Cardiac septum (tissue), 1 donor: ENCODE results near the gene CD80. TPM values are rescaled to one million over a fixed set of nuclear protein-coding genes. Genes with fewer than 3 reads are reported as not detected.
"Not testable (repeated sequence)": the region's sequence is repeated elsewhere in the genome, so short reads cannot be mapped to it uniquely, and the experiment has no call there.

Source experiments
- DNase-seq: peaks from one replicate; pipeline ENCODE4 v3.0.0-alpha.2; 2020; ENCODE audit warnings: low spot score
- intact Hi-C: fragments of 100-400 bp; cut with DNase I; formaldehyde crosslinking; loops from one replicate; pipeline ENCODE4 v1.14.0; 2022
- total RNA-seq: library from RNA; stranded (reverse); fragmentation: NEBNext Ultra II Directional; extraction: Animal tissue kit (Norgen Biotek cat#: 25700); gene quantifications from one replicate; pipeline ENCODE4 v1.2.1, GENCODE V29; 2021
- donor health status: DM: no; HTN: no; CAD: no.

The CD80 gene
- total RNA-seq, 1 donor from 2014 or later = 0.46 TPM

DNA sequence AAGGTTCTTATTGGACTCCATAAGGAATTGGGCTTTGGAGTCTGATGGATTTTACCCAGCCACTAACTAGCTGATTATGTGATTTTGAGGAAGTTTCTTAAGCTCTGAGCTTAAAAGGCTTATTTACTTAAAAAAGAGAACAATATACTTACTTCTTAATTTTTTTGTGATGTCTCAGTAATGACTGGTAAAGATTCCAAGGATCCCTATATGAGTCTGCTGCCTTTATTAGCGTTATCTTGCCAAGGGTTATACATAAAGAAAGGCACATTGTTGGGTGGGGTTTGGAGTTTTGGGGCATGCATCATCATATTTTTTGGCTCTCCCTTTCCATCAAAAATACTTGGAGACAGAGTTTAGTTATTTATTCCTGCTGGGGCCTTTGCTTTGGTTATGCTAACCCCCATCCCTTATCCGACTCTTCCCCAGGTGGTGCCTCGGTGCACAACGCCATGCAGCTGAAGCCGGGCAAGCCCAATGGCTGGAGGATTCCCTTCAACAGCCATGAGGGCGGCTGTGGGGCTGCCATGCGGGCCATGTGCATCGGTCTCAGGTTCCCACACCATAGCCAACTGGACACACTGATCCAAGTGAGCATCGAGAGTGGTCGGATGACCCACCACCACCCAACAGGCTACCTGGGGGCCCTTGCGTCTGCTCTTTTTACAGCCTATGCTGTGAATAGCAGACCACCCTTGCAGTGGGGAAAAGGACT lies 26.6 kb upstream of the CD80 start:
- intact Hi-C loops = no loop called here
- DNase-seq = no peak

DNA sequence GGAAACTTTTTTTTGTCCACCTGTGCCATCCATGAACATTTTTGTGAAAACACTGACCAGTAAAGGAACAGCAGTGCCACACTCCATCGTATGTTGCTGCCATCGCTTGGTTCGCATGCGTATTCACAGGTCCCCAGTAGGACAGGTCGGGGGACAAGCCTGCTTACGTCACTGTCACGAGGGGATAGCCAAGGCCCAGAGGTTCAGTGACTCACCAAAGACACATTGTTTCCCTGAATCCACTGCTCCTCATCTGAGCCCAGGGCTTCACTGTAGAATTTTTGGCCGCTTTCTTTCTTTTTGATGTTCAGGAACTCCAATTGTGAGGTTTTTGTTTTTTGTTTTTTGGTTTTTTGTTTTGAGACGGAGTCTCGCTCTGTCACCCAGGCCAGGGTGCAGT lies 25.8 kb upstream of the CD80 start:
- intact Hi-C loops = no loop called here
- DNase-seq = no peak

DNA sequence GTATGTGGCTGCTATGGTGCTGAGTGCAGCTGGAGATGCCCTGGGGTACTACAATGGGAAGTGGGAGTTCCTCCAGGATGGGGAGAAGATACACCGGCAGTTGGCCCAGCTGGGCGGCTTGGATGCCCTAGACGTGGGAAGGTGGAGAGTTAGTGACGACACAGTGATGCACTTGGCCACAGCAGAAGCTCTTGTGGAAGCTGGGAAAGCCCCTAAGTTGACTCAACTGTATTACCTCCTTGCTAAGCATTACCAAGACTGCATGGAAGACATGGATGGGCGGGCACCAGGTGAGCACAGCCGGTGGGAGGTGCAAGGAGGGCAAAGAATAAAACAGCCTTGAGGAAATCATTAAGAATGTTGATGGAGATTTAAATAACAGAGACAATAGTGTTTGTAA lies 22.8 kb upstream of the CD80 start:
- intact Hi-C loops = loop anchor here (5.0 kb wide), 1 partner anchor 120 kb away; the partner anchor contains the start of gene TMEM39A
- no peak for DNase-seq

DNA sequence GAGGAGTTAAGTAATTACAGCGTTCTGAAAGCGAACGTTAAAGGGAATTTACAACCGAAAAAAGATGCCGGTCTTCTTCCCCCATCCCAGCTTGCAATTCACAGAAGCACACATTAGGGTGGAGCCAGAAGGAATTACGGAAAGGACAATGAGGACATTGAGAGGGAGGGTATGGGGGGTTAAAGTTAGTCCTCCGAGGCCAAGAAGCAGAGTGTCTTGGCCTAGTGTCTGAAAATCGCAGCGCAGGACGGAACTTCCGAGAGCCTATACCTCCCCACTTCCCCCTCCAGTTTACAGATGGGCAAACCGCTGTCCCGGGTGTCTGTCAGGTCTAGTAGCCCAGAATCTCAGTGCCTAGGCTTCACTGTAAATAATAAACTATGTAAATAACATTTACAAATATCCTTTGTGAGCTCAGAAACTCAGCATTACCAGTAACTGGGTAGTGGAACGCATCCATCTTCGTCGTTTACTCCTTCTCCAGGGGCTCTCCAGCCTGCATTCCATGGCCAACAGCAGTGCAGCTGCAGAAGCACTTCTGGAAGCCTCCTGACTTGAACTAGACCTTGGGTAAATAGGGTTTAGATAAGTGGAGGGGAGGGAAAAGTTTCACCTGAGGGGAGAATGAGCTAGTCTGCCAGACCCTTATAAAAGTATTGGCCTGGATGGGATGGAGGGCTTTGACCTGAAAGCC lies 20.8 kb upstream of the CD80 start:
- intact Hi-C loops = loop anchor here (2.0 to 5.0 kb wide), 2 partner anchors 97 to 118 kb away; partner anchors contain the start of genes COX17 and TMEM39A
- peak; percentile 80 for DNase-seq

DNA sequence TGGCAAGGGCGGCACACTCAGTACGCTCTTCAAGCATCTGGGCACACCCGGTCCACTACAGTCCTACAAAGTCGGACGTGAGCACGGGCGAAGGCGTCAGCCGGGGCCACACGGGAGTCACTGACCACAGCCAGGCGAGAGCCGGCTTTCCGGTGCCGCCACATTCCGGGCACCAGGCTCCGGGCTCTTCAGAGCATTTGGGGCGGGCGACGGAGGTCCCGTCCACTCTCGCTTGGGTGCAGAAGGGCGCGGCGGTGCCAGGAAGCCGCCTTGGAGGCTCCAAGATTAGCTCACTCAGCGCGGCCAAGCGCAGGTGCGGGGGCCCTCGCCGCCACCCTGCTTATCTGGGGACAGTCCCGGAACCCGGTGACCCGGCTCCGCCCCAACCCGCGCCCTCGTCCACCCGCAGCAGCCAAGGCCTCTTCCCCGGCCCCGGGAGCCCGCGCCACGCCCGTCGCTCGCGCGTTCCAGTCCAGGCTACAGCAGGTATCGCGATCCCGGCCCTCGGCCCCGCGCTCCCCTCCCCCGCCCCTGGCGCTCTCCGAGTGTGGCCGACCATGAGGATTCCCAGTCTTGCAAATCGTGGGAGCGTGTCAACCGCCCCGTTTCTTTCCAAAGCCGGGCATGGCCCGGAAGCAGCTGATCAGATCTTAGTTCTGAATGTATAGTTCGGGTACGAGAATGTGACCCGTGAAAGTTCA lies 20.1 kb upstream of the CD80 start, which contains the start of gene ADPRH:
ADPRH (plus strand) TSS at position 127 of the 701 bp plus-strand sequence. CDS start 2,678 bp downstream, outside the sequence.
- intact Hi-C loops = loop anchor here (2.0 to 10.0 kb wide), 3 partner anchors 55 to 117 kb away; partner anchors contain the start of genes COX17 and TMEM39A
- peak; percentile 92 for DNase-seq

DNA sequence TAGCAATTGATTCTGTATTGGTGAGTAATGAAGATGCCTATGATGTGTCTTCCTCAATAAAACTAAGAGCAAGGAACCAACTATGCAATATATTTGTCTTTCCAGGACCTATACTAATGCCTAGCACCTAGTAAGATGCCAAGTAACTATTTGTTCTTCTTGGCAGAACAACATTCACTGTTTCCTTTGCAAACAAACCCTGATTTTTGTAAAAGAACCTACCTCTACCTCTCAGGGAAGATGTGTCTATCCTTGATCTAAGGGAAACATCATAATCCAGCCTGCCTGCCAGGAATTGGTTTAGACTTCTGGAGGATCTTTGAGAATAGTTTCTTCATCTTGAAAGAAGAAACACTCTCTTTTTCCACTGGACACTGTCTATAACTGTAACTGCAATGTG lies 16.1 kb upstream of the CD80 start:
- intact Hi-C loops = loop anchor here (10.0 kb wide), 1 partner anchor 59 kb away; no protein-coding TSS in a partner anchor
- no peak for DNase-seq

DNA sequence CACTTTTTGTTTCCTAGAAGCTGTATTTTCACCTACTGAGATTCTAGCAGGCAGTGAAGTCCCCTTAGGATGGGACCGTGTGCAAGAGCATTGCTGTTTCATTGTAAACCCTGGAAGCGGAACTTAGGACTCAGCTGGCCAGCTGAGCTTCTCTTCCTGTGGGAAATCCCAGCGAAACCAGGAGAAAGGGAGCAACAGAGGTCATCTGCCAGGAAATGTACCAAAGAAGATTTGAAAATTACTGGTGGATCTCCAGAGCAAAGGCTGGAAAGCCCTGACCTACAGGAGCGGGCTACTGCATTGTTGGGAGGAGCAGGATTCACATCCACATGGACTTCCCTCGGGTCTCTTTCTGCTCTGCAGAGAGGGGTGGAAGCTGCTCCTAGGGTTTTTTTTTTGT lies 12.3 kb upstream of the CD80 start:
- intact Hi-C loops = loop anchor here (10.0 kb wide), 1 partner anchor 63 kb away; no protein-coding TSS in a partner anchor
- DNase-seq = no peak

DNA sequence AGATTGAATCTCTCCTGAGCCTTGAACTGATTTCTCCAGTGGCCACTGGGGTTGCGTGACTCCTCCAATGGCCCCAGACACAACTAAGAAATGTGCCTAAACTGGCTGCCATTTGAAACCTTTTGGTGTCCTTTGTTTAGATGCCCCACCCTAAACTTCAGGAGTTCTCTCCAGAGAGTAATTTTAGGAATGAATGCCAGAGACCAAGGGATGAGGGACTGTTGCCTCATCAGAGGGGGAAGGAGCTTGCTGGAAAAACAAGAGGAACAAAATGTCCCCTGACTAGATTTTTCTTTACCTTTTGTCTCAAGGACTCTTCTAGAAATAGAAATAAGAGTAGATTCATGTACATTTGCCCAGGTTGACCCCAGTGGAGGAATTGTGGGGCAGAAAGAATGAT lies 11.8 kb upstream of the CD80 start:
- DNase-seq = no peak
- intact Hi-C loops = loop anchor here (10.0 kb wide), 1 partner anchor 64 kb away; no protein-coding TSS in a partner anchor

DNA sequence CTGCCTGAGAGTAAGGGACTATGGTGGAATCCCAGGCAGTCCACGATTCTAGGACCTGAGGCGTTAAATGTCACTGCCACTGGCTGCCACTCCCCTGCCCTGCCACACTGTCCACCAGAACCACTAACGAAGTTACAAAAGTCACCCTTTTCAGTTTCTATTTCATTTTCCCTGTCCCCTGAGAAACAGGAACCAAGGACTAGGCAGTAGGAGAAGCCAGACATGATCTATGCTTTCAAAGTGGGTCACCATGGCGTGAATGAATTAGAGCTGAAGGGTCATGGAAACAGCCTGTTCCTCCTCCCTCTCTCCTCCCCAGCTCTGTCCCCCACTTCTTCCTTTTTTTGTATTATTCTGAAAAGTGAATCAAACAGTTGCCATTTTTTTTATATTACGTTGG lies 10.8 kb upstream of the CD80 start:
- intact Hi-C loops = loop anchor here (10.0 kb wide), 1 partner anchor 65 kb away; no protein-coding TSS in a partner anchor

DNA sequence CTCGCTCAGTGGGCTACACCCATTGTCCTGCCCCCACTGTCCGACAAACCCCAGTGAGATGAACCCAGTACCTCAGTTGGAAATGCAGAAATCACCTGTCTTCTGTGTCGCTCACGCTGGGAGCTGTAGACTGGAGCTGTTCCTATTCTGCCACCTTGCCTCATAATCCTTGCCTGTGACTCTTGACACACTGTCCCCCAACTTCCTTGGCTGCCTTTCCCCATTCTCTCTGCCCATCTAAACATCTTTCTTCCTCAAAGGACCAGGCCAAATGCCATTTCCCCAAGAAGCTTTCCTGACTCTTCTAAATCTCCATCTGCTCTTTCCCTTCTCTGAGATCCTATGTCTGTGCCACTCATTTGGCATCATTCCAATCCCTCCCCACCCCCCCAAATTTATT lies 9.7 kb upstream of the CD80 start:
- no peak for DNase-seq
- intact Hi-C loops = no loop called here

More for the DNA sequence above, 10.8 kb upstream of the CD80 start:
- DNase-seq = no peak

DNA sequence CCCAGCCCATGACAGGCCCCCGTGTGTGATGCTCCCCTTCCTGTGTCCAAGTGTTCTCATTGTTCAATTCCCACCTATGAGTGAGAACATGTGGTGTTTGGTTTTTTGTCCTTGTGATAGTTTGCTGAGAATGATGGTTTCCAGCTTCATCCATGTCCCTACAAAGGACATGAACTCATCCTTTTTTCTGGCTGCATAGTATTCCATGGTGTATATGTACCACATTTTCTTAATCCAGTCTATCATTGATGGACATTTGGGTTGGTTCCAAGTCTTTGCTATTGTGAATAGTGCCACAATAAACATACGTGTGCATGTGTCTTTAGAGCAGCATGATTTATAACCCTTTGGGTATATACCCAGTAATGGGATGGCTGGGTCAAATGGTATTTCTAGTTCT lies 3.9 kb upstream of the CD80 start:
- intact Hi-C loops, DNase-seq: not testable (repeated sequence)

DNA sequence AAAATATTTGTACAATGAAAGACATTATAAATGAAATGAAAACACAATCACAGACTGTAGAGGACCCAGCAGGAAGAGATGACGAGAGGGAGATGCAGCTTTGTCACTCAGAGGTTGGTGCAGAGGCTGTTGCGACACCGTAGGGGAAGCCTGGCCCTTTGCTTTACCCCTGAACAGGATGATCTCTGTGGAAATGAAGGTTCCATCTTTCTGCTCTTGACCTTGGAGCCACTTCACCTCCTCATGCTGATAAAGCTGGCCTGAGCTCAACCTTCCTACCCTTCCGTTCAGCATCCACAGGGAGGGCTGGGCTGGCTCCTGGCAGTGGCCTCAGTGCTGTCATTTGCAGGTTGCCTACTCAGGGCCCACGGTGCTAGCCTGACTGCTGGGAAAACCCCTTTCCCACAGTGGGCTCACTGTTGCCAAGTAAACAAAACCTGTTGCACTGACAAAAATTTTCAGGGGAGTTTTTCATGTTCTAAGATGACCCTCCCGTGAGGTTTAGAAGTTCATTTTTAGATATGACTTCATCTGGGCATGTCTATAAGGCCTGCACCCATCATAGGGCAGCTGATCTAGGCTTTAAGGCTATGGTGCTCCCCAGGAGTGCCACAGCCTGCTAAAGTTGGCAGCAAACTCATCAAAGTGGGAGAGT lies 3.0 kb upstream of the CD80 start:
- DNase-seq = no peak

DNA sequence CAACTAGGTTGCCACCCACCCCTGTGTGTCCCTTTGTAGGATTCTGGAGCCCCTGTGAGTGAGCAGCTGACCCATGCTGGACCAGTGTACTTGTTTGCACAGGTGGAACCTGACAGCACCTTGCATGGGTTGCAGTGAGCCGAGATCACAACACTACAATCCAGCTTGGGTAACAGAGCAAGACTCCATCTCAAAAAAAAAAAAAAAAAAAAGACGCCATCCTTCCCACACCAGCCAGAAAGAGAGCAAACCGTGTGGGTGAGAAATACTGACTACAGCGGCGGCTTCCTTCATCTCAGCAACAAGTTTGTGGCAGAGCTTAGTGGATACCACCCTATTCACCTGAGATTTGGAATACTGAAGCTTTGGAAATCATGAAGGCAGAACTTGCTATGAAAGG lies 746 bp upstream of the CD80 start:
- intact Hi-C loops = no loop called here
- DNase-seq = no peak

More for the DNA sequence above, 3.0 kb upstream of the CD80 start:
- intact Hi-C loops = no loop called here

DNA sequence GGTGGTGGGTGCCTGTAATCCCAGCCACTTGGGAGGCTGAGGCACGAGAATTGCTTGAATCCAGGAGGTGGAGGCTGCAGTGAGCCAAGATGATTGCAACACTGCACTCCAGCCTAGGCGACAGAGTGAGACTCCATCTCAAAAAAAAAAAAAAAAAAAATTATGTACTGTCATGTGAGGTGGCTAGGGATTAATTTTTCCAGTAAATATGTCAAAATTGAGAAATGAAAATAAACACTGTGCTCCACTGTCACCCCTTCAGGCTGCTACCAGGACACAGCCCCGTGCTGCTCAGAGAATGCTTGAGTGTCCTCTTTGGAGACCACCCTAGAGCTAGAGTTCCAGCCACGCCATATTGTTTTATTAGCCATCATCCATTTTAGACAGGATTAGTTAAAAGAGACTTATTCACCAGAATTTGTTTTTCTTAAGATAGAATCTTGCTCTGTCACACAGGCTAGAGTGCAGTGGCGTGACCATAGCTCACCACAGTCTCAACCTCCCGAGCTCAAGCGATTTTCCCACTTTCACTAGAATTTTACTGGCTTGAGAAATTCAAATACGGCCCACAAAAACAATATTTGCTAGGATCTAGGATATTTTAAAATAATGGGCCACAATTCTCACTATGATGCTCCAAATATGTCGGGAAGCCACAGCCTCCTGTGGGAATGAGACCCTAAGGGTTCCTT lies 642 bp downstream of the CD80 start:
- no peak for DNase-seq

DNA sequence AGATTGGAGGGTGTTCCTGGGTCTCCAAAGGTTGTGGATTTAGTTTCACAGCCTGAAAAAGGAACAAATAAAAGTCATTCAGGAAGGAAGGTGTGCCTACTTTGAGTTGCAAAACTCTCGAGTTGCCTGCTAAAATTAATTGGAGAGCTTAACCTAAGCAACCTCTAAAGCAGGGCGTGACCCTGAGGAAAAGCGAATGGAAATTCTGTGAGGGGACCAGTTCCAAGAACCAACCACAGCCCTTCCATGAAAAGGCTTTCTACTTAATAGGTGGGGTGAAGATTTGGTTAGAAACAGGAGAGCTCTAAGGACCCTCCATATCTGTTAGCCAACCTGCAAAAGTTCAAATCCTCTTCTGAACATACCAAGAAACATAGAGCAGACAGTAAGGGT lies 1.5 kb downstream of the CD80 start:
- no peak for DNase-seq
- intact Hi-C loops = no loop called here

More for the DNA sequence above, 642 bp downstream of the CD80 start:
- intact Hi-C loops = no loop called here

DNA sequence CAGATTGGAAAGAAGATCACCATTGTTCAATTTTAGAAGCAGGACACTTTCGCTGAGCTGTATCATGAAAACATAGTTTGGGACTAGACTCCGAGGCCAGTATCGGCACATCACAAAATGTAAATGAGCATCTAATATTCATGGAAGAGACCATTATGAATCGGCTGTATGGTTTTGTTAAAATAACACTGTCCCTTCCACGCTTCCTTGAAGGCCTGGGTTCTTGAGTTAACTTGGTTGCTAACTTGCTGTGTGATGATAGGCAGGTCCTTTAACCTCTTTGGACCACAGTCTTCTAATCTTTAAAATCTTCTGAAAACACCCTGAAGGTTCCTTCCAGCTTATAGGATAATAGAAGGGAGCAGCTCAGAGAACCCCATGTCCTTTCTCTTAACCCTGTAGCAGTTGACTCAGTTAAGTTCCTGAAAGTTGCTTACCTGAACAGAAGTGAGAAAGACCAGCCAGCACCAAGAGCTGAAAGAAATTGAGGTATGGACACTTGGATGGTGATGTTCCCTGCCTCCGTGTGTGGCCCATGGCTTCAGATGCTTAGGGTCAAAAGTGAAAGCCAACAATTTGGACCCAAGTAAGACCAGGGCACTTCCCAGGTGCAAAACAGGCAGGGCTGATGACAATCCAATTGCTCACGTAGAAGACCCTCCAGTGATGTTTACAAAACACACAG lies 2.1 kb downstream of the CD80 start:
- no peak for DNase-seq
- intact Hi-C loops = no loop called here

DNA sequence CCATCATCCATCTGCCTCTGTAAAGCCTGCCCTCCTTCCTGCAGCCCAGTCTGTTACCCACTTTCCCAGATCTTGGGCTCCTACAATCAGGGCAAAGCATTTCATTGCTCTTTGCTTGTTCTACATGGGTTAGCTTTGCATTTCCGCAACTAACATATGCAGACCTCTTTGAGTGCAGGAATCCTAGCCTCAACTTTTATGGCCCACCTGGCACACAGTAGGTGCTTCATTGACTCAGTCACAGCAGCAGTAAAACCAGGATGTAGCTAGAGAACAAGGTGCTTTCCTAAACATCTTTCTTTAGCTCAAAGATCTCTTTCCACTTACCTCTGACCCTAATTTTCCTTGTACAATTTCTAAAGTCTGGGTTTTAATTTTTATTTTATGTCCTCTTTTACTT lies 3.5 kb downstream of the CD80 start:
- no peak for DNase-seq
- intact Hi-C loops = no loop called here

DNA sequence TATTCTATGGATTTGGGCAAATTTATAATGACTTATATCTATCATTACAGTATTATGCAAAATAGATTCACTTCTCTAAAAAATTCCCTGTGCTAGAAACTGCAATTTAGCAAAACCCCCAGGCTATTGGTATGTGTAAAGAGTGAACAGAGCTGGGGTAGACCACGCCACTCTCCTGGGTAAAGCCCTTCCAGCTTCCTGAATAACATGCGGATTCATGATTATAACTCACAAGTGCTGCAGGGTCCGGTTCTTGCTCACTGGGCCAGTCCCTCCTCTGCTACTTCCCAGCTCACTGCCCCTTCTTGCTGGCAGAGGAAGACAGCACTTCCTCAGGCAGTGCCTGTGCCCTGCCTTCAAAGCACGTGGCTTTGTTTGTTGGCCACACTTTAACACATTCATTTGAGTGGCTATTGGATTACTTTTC lies 4.1 kb downstream of the CD80 start:
- intact Hi-C loops = no loop called here
- no peak for DNase-seq
